BE2C (cell line): ENCODE measurements around the gene COQ8A.

Source experiments
- DNase-seq: peaks from one replicate; pipeline ENCODE4 v3.0.0-alpha.2; 2020
- H3K27me3 ChIP-seq: fragments of 250-450 bp; sonication (Bioruptor Pico); 2 replicates; pipeline ENCODE4 v1.5.1; 2020; ENCODE audit warnings: mild to moderate bottlenecking
- H3K36me3 ChIP-seq: fragments of 250-450 bp; sonication (Bioruptor Pico); 2 replicates; pipeline ENCODE4 v1.5.1; 2020; ENCODE audit warnings: mild to moderate bottlenecking
- H3K4me1 ChIP-seq: fragments of 250-450 bp; sonication (Bioruptor Pico); 2 replicates; pipeline ENCODE4 v1.5.1; 2020
- H3K4me3 ChIP-seq: 2 replicates; pipeline ENCODE4 v1.5.1; 2011; ENCODE audit warnings: low read depth, low read length
- H3K9me3 ChIP-seq: fragments of 250-450 bp; sonication (Bioruptor Pico); 2 replicates; pipeline ENCODE4 v1.5.1; 2020
- CTCF ChIP-seq: IDR thresholded peaks from 2 replicates; pipeline ENCODE4 v1.5.1; 2012; ENCODE audit warnings: mild to moderate bottlenecking, low read depth, low read length

COQ8A gene

GRCh38 chr1:226934483-226935237 lies 5.4 kb upstream of the COQ8A start:
- no peaks in the 10 kb centered on the region for H3K9me3 ChIP-seq
- no peak overlapping the region for H3K4me3 ChIP-seq
- H3K36me3 ChIP-seq = no peaks in the 10 kb centered on the region
- H3K27me3 ChIP-seq = no peaks in the 10 kb centered on the region
- TF ChIP-seq CTCF = no peak
- no peak for DNase-seq
- peaks cover 3% of the 10 kb centered on the region; the same call in 1 of the 2 replicates for H3K4me1 ChIP-seq

- Histone ChIP-seq H3K4me3 (no peak overlapping the region), H3K4me1 (peaks cover 3% of the 10 kb centered on the region; the same call in 1 of the 2 replicates), H3K9me3 (no peaks in the 10 kb centered on the region), H3K36me3 (no peaks in the 10 kb centered on the region), H3K27me3 (no peaks in the 10 kb centered on the region)
- no peak for TF ChIP-seq CTCF
- DNase-seq = no peak
Measured at GRCh38 chr1:226937940-226938725, 2.0 kb upstream of the COQ8A start.

- H3K27me3 ChIP-seq = no peaks in the 10 kb centered on the region
- TF ChIP-seq CTCF = no peak
- no peaks in the 10 kb centered on the region for H3K9me3 ChIP-seq
- H3K36me3 ChIP-seq = no peaks in the 10 kb centered on the region
- peak overlapping the region; percentile 67 for H3K4me3 ChIP-seq
- H3K4me1 ChIP-seq = peaks cover 3% of the 10 kb centered on the region; the same call in 1 of the 2 replicates
- DNase-seq = no peak
Measured at GRCh38 chr1:226938903-226939437, 1.1 kb upstream of the COQ8A start.

- Histone ChIP-seq H3K27me3 (no peaks in the 10 kb centered on the region), H3K9me3 (no peaks in the 10 kb centered on the region), H3K4me3 (peak overlapping the region; percentile 67), H3K36me3 (no peaks in the 10 kb centered on the region), H3K4me1 (peaks cover 3% of the 10 kb centered on the region; the same call in 1 of the 2 replicates)
- no peak for TF ChIP-seq CTCF
- peak; percentile 79 for DNase-seq
Measured at GRCh38 chr1:226939438-226940028, 561 bp upstream of the COQ8A start.

- peak overlapping the region; percentile 87 for H3K4me3 ChIP-seq
- TF ChIP-seq CTCF = no peak
- H3K36me3 ChIP-seq = no peaks in the 10 kb centered on the region
- H3K9me3 ChIP-seq = no peaks in the 10 kb centered on the region
- DNase-seq = no peak
- peaks cover 3% of the 10 kb centered on the region; the same call in 1 of the 2 replicates for H3K4me1 ChIP-seq
- H3K27me3 ChIP-seq = no peaks in the 10 kb centered on the region
Measured at GRCh38 chr1:226940806-226941067, 643 bp downstream of the COQ8A start.
